Measurements from ENCODE around the gene POLR3F.

POLR3F gene

GRCh38 chr20:18431206-18431605 is 36.0 kb upstream of the POLR3F start:
- TF ChIP-seq CTCF (IDR thresholded peaks at IDR 0.05; ENCODE audit: low read depth, low read length), result no peak
- Histone ChIP-seq H3K36me3 (no peaks in the 10 kb centered on the region), H3K9me3 (no peaks in the 10 kb centered on the region), H3K4me1 (no peaks in the 10 kb centered on the region), H3K27me3 (no peaks in the 10 kb centered on the region), H3K4me3 (ENCODE audit: low read depth, low read length) (no peak overlapping the region)
- DNase-seq, result no peak

GRCh38 chr20:18436847-18437246 is 30.3 kb upstream of the POLR3F start:
- Histone ChIP-seq H3K4me1 (no peaks in the 10 kb centered on the region), H3K27me3 (no peaks in the 10 kb centered on the region), H3K9me3 (no peaks in the 10 kb centered on the region), H3K36me3 (no peaks in the 10 kb centered on the region), H3K4me3 (ENCODE audit: low read depth, low read length) (peak overlapping the region; percentile 54)
- no peak for DNase-seq
- no peak for TF ChIP-seq CTCF (IDR thresholded peaks at IDR 0.05; ENCODE audit: low read depth, low read length)

GRCh38 chr20:18440403-18440802 is 26.8 kb upstream of the POLR3F start:
- TF ChIP-seq CTCF (IDR thresholded peaks at IDR 0.05; ENCODE audit: low read depth, low read length), result no peak
- no peak for DNase-seq
- Histone ChIP-seq H3K4me1 (no peaks in the 10 kb centered on the region; the same call in none of the 2 replicates), H3K9me3 (no peaks in the 10 kb centered on the region), H3K4me3 (ENCODE audit: low read depth, low read length) (no peak overlapping the region), H3K36me3 (no peaks in the 10 kb centered on the region), H3K27me3 (no peaks in the 10 kb centered on the region)

GRCh38 chr20:18443886-18444285 is 23.3 kb upstream of the POLR3F start:
- no peaks in the 10 kb centered on the region for H3K27me3 ChIP-seq
- no peaks in the 10 kb centered on the region for H3K36me3 ChIP-seq
- no peaks in the 10 kb centered on the region for H3K9me3 ChIP-seq
- TF ChIP-seq CTCF (IDR thresholded peaks at IDR 0.05; ENCODE audit: low read depth, low read length), result no peak
- DNase-seq, result peak; percentile 32
- no peak overlapping the region for H3K4me3 ChIP-seq (ENCODE audit: low read depth, low read length)
- no peaks in the 10 kb centered on the region; the same call in none of the 2 replicates for H3K4me1 ChIP-seq

GRCh38 chr20:18456600-18456999 is 10.6 kb upstream of the POLR3F start:
- H3K9me3 ChIP-seq, result no peaks in the 10 kb centered on the region
- TF ChIP-seq CTCF (IDR thresholded peaks at IDR 0.05; ENCODE audit: low read depth, low read length), result no peak
- no peak overlapping the region for H3K4me3 ChIP-seq (ENCODE audit: low read depth, low read length)
- H3K36me3 ChIP-seq, result no peaks in the 10 kb centered on the region
- H3K27me3 ChIP-seq, result no peaks in the 10 kb centered on the region; the same call in 1 of the 2 replicates
- DNase-seq, result no peak
- no peaks in the 10 kb centered on the region for H3K4me1 ChIP-seq

- H3K4me3 ChIP-seq (ENCODE audit: low read depth, low read length), result no peak overlapping the region
These were observed 1.5 kb upstream of the POLR3F start for GRCh38 chr20:18465536-18466200.

More at GRCh38 chr20:18465536-18466200, 1.5 kb upstream of the POLR3F start:
- Histone ChIP-seq H3K4me1 (no peaks in the 10 kb centered on the region), H3K9me3 (no peaks in the 10 kb centered on the region), H3K36me3 (peaks cover 3% of the 10 kb centered on the region; the same call in 1 of the 2 replicates), H3K27me3 (no peaks in the 10 kb centered on the region)
- no peak for TF ChIP-seq CTCF (IDR thresholded peaks at IDR 0.05; ENCODE audit: low read depth, low read length)
- DNase-seq, result no peak
